Activated CD8-positive, alpha-beta memory T cell treated with anti-CD3 and anti-CD28 coated beads for 4 hours (primary cell): ENCODE data around the gene KIAA1328.
"Not testable (repeated sequence)": the region's sequence is repeated elsewhere in the genome, so short reads cannot be mapped to it uniquely, and the experiment has no call there.

ENCODE experiments used
- DNase-seq, 2 donors: peaks; one replicate each; pipeline ENCODE4 v3.0.0-alpha.2; 2020; ENCODE audit warnings: low read depth in 2 of 2

KIAA1328 gene

GRCh38 chr18:36825526-36825925 lies 3.4 kb upstream of the KIAA1328 start:
- DNase-seq: no peak

GRCh38 chr18:36826556-36826955 lies 2.4 kb upstream of the KIAA1328 start:
- DNase-seq: no peak

GRCh38 chr18:36828157-36828629 lies 734 bp upstream of the KIAA1328 start:
- no peak for DNase-seq

- DNase-seq: no peak
Measured at GRCh38 chr18:36829362-36830157, 633 bp downstream of the KIAA1328 start.

- no peak for DNase-seq
Measured at GRCh38 chr18:36830158-36830495, 1.2 kb downstream of the KIAA1328 start.

- DNase-seq: no peak
Measured at GRCh38 chr18:36831139-36831538, 2.2 kb downstream of the KIAA1328 start.

- DNase-seq: no peak
Measured at GRCh38 chr18:36833120-36833519, 4.2 kb downstream of the KIAA1328 start.

- no peak for DNase-seq
Measured at GRCh38 chr18:36835927-36836326, 7.0 kb downstream of the KIAA1328 start.

- no peak for DNase-seq
Measured at GRCh38 chr18:36839835-36840234, 10.9 kb downstream of the KIAA1328 start.

GRCh38 chr18:36843199-36843598 lies 14.3 kb downstream of the KIAA1328 start:
- no peak for DNase-seq

GRCh38 chr18:36843784-36844183 lies 14.9 kb downstream of the KIAA1328 start:
- no peak for DNase-seq

- no peak for DNase-seq
Measured at GRCh38 chr18:36848609-36849008, 19.7 kb downstream of the KIAA1328 start.

GRCh38 chr18:36849288-36850006 lies 20.5 kb downstream of the KIAA1328 start:
- no peak for DNase-seq

- no peak for DNase-seq
Measured at GRCh38 chr18:36850527-36851201, 21.7 kb downstream of the KIAA1328 start.

GRCh38 chr18:36851202-36851590 lies 22.3 kb downstream of the KIAA1328 start:
- no peak for DNase-seq

GRCh38 chr18:36856815-36857214 lies 27.9 kb downstream of the KIAA1328 start:
- DNase-seq: no peak

- no peak for DNase-seq
Measured at GRCh38 chr18:36862182-36862581, 33.3 kb downstream of the KIAA1328 start.

GRCh38 chr18:36867056-36867455 lies 38.1 kb downstream of the KIAA1328 start:
- no peak for DNase-seq

- DNase-seq: no peak
Measured at GRCh38 chr18:36871801-36872200, 42.9 kb downstream of the KIAA1328 start.

- DNase-seq: no peak
Measured at GRCh38 chr18:36872329-36872728, 43.4 kb downstream of the KIAA1328 start.

GRCh38 chr18:36873826-36874225 lies 44.9 kb downstream of the KIAA1328 start:
- DNase-seq: not testable (repeated sequence)

- not testable (repeated sequence) for DNase-seq
Measured at GRCh38 chr18:36879796-36880195, 50.9 kb downstream of the KIAA1328 start.

GRCh38 chr18:36885981-36886380 lies 57.1 kb downstream of the KIAA1328 start:
- DNase-seq: no peak
